GM18867 (cell line): ENCODE results near the gene NEAT1.

Experiments used
- ATAC-seq: cut with Tn5 transposase; IDR thresholded peaks from one replicate; pipeline ENCODE4 v1.9.1; 2021; ENCODE audit warnings: mild to moderate bottlenecking, moderate library complexity; ENCODE audit not compliant: unreplicated experiment

Gene NEAT1

DNA sequence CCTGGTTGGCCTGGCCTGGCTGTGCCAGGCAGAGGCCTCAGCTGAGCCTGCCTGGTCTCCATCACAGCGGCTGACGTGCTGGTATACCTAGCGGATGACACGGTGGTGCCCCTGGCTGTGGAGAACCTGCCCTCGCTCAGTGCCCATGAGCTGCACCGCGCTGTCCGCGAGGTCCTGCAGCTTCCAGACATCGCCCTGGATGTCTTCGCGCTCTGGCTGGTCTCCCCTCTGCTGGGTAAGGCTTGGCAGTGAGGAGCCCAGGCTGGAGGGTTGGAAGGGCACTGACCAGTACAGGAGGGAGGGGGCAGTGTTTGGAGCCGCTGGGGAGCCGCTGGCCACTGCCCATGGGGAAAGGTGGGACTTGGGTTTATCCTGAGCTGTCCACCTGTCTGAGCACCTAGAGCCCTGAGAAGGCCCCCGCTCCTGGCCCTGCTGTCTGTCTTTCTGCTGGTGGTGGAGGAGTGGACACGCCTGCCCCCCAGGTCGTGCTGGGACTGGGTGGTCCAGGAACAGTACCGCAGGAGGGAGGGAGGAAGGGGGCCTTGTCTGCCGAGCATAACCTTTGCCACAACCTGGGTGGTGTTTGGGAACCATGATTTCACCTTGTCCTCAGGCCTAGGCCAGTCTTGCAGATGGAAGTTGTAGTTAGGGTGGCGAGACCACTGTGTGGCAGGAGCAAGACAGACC is 33.2 kb upstream of the NEAT1 start:
- no peak for ATAC-seq

DNA sequence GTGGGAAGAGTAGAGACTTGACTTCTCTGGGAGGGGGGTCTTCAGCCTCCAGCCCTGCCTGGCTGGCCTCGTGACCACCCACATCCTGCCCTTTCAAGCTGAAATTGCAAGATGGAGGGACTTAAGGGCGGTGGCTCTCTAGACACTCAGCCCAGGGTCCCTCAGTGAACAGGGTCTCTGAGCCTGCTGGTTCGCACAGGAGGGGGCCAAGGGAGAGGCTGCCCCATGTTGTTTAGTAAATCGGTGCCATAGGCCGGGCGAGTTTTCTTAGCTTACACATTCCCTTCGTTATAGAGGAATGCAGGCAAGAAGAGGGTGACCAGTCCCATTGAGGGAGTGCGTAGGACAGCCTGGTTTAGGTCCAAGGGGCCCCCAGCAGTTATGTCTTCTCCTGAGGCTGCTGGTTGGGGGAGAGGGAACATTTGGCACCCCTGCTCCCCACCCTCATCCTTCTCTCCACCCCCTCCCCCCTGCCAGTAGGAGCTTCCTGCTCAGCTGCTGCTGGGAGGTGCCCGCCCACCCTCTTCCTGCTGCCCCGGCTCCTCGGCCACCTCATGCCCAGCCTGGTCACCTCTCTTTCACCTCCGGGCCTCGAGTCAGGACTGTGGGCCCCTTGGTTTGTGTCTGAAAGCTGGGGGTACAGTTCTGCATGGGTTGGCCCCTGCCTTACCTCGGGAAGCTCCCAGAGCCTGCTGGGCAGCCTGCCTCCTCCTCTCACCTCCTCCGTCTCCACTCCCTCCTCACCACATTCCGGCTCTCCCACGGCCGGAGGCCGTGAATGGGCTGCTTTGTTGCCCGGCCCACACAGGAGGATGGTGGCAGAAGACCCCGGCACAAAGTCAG is 32.3 kb upstream of the NEAT1 start:
- ATAC-seq: no peak

DNA sequence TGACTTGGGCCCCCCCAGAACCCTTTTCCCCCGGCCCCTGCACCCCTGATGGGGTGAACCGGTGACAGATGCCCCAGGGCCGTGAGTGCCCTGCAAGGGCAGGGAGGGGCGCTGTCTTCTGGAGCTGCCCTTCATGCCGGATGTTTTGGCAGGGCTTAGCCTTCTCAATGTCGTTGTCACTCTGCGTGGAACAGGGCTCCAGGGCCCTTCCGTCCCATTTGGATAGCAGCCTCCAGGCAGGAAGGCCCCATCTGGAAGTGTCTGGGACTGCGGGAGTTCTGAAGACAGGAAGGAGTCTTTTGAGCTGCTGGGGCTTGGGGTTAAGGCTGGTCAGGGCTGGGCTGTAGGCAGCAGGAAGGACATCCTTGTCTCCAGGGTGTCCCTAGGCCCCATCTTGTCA is 31.6 kb upstream of the NEAT1 start:
- ATAC-seq: no peak

DNA sequence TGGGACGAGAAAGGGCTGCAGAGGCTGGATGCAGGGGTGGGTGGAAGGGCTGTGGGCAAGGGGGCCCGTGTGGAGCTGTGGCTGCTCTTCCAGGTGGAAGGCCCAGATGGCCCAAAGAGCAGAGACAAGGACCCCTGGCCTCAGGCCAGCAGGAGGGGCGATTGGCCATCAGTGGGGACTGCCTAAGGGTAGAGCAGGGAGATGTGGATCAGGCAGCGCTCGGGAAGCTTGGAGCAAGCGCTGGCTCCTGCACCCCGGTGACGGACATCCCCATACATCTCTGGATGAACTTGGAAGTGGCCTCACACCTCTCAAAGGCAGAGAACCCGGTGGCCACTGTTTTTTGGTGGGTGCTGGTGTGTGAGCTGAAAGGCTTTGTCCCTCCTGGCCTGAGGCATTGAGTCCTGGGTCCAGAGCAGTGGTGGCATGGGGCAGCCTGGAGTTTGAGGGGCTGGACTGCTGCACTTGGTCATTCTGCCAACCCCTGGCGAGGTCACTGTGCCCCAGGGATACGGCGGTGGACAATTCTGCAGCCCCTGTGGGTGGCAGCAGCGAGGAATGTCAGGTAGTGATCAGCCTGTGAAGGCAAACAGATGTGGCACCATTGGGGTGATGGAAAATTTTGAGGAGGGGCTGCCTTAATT is 30.3 kb upstream of the NEAT1 start:
- no peak for ATAC-seq

DNA sequence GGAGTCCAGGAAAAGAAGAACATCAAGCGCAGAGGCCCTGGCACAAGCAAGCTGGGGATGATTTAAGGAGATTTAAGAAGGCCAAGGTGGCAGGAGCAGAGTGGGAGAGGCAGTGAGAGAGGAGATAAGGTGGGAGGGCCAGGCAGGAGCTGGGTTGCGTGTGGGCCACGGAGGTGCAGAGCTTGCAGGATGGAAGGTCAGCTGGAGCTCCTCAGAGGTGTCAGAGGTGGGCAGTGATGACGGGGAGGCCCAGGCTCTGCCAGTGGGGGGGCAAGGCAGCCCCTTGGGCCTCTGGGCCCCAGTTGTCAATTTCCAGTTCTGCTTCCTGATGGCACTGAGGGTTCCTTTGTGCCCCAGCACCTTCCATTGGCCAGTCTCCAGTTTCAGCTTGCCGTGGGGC is 29.7 kb upstream of the NEAT1 start:
- ATAC-seq: no peak

DNA sequence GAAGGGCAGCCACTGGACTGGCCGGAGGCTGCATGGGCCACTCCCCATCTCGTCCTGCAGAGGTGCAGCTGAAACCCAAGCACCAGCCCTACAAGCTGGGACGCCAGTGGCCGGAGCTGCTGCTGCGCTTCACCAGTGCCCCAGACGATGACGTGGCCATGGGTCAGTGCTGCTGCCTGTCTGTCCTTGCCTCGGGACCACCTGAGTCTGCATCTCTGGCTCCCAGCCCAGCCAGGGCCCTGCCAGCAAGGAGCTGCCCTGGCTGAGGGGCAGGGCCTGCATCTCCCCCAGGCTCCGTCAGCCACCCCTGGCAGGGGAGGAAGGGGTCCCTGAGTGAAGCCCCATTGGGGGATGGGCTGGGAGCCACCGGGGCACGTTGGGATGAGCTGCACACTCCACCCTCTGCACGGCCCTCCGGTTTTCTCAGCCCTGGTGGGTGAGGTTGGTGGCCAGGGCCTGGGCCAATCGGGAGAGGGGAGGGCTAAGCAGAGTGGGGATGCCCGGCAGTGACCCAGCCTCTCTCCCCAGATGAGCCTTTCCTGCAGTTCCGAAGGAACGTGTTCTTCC is 29.0 kb upstream of the NEAT1 start:
- no peak for ATAC-seq

DNA sequence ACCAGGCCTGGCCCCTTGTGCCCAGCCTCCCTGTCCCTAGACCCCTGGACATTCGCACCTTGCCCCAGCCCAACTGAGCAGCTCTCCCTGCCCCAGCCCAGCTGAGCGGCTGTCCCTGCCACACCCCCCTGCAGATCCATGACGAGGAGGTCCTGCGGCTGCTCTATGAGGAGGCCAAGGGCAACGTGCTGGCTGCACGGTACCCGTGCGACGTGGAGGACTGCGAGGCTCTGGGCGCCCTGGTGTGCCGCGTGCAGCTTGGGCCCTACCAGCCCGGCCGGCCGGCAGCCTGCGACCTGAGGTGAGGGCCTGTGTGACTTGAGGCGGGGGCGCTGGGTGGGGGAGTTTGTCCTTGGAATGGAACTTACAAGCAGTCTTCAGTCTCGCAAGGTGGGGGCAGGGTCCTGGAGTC is 28.5 kb upstream of the NEAT1 start:
- ATAC-seq: no peak

DNA sequence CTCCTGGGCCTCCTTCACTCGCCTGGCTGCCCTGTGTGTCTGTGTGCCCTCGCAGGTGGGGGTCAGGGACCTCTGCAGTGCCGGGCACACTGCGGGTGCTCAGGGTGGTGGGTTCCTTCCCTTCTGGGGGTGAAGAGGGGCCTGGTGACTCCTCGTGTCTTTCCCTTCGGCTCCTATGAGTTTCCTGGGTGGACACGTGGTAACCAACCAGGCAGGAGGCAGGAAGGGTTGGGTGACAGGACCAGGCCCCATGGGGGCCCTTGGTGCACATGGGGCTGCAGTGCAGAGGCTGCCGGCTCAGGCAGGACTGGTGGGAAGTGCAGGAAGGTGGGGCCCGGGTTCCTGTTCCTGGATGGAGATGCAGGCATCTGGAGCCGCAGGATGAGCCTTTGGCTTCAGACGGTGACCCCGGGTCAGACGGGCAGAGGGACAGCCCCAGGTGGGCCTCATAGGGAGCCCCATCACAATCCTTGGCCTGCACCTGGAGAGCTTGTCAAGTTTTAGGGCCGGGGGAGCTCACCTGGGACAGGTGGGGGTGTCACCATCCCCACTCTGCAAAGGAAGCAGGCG is 26.6 kb upstream of the NEAT1 start:
- no peak for ATAC-seq

DNA sequence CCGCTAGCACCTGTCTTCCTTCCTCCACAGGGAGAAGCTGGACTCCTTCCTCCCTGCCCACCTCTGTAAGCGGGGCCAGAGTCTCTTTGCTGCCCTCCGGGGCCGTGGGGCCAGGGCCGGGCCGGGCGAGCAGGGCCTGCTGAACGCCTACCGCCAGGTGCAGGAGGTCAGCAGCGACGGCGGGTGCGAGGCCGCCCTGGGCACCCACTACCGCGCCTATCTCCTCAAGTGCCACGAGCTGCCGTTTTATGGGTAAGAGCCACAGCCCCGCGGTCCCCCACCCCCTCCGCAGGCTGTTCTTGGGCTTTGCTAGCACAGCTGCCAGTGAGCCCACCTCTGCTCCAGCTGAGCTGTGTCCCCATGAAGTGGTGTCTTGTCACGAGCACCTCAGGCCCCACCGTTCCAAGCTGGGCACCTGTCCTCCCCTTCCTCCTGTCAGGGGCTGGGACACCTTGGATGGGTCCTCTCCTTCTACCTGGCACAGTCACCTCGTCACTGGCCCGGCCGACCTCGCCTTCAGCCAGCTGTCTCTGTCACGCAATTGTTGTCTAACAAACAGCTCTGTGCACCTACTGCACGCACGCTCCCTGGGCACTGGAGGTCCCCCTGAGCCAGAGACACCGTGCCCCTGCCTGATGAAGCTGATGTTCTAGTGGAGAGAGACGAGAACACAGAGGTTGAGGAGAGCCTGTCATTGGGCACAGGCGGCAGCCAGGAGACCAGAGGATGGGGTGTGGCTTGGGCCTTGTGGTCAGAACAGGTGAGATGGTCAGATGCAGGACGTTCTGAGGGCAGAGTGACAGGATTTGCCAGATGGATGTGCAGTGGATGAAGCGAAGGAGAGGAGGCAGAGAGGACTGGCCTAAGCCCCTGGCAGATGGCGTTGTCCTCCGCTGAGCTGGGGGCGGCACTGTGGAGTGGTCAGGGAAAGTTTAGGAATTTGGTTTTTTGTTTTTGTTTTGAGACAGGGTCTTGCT is 25.5 kb upstream of the NEAT1 start:
- ATAC-seq: no peak

DNA sequence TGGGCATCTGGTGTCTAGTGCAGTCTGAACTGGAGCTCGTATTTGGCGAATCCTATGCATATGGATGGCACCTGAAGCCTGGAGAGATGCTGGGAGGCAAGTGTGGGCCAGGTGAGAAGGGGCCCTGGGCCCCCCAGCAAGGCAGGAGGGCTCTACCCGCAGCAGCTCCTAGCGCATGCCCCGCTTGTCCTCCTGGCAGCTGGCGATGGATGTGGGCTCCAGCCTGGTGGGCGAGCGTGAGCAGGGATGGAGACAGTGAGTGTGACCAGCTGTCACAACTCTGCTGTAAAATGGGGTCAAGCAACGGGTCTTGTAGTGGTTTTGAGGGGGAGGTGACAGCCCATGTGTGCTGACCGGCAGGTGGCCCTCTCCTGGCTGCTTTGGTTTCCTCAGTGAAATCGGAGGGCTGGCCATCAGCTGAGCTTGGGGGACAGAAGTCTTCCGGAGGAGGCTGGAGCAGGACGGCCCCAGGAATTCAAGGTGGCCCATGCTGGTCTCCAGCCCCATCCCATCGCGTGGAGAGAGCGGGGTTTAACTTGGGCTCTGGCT is 24.2 kb upstream of the NEAT1 start:
- no peak for ATAC-seq

DNA sequence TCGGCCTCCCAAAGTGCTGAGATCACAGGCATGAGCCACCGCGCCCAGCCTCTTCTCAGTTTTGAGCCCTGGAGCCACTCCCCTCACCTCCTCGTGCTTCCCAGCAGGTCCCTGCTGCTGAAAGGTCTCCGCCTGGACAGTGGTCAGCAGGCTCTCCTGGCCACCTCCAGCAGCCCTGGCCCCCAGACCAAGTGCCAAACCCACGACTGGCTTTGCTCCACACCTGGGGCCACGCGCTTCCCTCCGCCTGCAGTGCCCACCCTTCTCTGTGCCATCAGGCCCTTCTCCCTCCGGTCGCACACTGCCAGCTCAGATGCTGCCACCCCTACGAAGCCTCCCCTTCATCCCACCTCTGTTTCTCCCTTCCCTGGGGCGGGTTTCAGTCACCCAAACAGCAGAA is 23.3 kb upstream of the NEAT1 start:
- ATAC-seq: no peak

DNA sequence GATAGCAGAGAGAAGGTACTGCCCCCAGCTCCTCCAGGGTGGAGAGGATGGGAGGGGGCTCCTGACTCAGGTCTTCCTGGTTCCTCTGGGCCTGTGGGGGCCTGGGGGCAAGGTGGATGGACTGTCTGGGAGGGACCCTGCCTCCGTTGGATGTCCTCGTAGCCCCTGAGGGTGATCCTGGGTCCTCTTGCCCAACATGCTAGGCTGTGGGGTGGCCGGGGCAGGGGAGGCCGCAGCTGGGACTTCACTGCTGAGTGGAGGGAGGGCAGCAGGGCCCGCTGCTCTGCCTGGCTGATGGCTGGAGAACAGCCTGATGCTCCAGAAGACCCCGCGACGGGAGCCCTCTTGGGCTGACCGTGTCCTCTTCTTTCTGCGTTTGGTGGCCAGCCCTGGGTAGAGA is 22.8 kb upstream of the NEAT1 start:
- ATAC-seq: no peak

DNA sequence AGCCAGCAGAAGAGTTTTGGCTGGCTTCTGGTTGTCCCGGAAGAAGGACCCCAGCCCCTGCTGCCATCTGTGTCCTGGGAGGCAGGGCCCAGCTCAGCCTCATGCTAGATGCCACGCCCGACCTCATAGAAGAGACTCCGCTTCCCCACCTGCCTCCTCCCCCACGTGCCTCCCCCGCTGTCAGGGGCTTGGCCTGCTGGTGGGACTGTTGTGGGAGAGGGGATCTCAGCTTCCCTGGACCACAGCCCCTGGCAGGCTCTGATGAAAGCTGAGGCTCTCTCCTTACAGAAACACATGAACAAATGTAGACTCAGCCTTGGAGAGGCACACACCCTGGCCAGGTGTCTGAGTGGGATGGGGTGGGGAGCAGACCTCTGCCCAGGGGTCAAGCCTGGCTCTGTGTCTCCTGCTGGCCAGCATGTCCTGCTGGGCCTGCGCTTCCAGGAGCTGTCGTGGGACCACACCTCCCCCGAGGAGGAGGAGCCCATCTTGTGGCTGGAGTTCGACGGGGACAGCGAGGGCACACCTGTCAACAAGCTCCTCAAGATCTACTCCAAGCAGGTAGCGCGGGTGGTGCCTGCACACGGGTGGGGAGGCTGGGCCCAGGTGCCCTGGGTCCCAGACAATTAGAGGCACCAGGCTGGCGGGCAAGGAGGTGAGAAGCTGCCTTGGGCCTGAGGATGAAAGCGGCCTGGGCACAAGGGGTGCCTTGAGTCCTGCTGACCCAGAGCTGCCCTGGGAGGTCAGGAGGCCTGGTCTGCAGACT is 22.1 kb upstream of the NEAT1 start:
- no peak for ATAC-seq

DNA sequence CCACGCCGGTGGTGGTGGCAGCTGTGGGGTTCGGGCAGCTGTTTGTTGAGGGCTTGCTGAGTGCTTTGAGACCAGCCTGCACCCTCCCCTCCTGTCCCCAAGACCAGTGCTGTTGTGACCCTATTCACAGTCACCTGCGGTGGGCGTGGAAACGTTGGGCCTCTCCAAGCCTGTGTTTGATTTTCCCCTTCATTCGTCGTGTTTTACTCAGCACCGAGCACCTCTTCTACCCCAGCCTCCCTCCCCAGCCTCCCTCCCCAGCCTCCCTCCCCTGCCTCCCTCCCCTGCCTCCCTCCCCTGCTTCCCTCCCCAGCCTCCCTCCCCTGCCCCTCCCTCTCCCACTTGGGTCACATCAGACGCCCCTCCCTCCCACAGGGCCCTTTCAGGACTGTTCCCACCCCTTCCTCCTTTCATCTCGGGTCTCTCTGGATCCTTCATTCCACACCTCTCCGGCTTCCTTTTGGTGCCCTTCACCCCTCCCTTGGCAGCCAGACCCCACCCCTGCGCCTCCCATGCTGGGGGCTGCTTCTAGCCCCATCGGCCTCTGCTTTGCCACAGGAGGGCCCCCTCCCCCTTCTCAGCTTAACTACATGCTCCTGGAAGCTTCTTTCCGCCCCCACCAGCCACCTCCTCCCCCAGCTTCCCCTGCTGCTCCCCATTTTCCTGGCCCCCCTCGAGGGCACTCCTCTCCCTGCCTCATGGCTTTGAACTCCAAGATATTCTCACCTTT is 21.4 kb upstream of the NEAT1 start:
- ATAC-seq: no peak

DNA sequence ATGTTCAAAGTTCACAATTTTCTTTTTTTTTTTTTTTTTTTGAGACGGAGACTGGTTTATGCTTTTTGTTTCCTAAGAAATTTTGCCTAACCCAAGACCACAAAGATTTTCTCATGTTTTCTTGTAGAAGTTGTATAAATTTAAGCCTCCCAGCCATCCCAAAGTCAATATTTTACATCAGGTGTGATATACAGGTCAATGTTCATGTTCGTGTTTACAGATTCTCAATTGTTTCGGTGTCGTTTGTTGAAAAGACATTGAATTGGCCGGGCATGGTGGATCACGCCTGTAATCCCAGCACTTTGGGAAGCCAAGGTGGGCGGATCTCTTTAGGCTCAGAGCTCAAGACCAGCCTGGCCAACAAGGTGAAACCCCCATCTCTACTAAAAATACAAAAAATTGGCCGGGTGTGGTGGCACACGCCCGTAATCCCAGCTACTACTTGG is 20.8 kb upstream of the NEAT1 start:
- ATAC-seq: no peak

DNA sequence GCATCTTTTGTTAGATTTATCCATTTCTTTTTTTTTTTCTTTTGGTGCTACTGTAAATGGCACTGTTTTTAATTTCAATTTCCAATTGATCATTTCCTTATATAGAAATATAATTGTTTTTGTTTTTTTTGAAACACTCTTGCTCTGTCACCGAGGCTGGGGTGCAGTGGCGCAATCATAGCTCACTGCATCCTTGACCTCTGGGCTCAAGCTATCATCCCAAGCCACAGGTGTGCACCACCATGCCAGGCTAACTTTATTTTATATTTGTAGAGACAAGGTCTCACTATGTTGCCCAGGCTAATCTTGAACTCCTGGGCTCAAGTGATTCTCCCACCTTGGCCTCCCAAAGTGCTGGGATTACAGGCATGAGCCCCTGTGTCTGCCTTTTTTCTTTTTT is 19.8 kb upstream of the NEAT1 start:
- ATAC-seq: no peak

DNA sequence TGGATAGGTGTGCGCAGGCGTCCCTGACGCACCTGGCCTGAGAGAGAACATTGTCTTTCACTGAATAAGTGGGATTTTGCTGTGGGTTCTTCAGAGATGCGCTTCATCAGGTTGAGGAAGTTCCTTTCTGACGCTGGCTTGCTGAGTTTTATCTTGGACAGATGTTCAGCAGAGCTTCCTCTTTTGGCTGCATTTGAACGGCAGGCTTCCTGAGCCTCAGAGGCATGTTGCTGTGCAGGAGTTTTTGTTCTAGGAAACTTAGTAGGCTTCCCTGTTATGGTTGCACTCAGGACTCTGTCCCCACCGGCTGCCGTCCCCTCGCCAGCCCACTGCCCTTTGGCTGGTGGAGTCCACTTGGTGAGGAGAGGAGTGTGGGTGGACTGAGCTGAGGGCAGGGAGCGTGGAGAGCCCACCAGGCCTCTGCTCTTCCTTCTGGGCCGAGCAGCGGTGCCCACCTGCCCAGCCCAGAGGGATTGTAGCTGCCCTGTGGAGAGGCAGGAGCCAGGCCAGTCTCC is 18.9 kb upstream of the NEAT1 start:
- ATAC-seq: no peak

DNA sequence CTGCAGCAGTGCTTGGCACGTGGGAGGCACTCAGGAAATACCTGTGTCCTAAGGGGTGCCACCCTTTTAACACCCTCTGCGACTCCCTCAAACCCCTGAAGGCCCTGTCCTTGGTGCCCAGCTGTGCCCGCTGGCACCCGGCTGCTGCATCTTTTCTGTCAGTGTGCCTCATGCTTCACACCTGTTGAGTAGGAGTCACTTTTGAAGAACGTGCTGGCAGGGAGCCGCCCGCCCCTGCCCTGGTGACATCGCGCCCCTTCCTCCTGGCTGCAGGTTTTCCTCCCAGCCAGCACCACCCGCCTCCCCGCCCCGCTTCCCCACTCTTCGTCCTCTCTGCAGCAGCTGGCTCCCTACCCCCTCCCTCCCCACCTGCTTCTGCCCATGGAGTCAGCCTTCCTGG is 18.4 kb upstream of the NEAT1 start:
- no peak for ATAC-seq
